K562 (cell line): ENCODE measurements around the gene FBXL13. TPM values are rescaled to one million over a fixed set of nuclear protein-coding genes. Genes with fewer than 3 reads are reported as not detected.

ENCODE experiments used
- ARNT ChIP-seq, 2 experiments: fragments of 450-650 bp; IDR thresholded peaks; 2 replicates each; pipeline ENCODE4 v1.6.1; 2016; ENCODE audit warnings: mild to moderate bottlenecking in 1 of 2
- BCL6 ChIP-seq: fragments of 250-450 bp; sonication (Bioruptor Pico); IDR thresholded peaks from 2 replicates; pipeline ENCODE4 v1.4.0; 2020
- FOXK1 ChIP-seq: sonication (generic); formaldehyde crosslinking; IDR thresholded peaks from 2 replicates; pipeline ENCODE4 v1.8.0; 2022; ENCODE audit warnings: missing genetic modification reagents, mild to moderate bottlenecking, borderline replicate concordance
- PPARD ChIP-seq: fragments of 250-450 bp; sonication (Bioruptor Pico); IDR thresholded peaks from 2 replicates; pipeline ENCODE4 v1.8.0; 2022; ENCODE audit warnings: inconsistent platforms, mild to moderate bottlenecking, moderate library complexity
- PRDM10 ChIP-seq: fragments of 450-650 bp; IDR thresholded peaks from 2 replicates; pipeline ENCODE4 v1.6.1; 2018; ENCODE audit not compliant: partially characterized antibody
- RB1 ChIP-seq: fragments of 450-650 bp; IDR thresholded peaks from 2 replicates; pipeline ENCODE4 v1.6.1; 2017; ENCODE audit warnings: low read depth, mild to moderate bottlenecking
- RREB1 ChIP-seq: fragments of 250-450 bp; sonication (Bioruptor Pico); IDR thresholded peaks from 2 replicates; pipeline ENCODE4 v1.4.0; 2020
- RUNX1 ChIP-seq: sonication (generic); IDR thresholded peaks from 2 replicates; pipeline ENCODE4 v1.6.1; 2016; ENCODE audit warnings: antibody characterized with exemption, low read depth
- SPI1 ChIP-seq: IDR thresholded peaks from 2 replicates; pipeline ENCODE4 v1.6.1; 2011; ENCODE audit warnings: low read depth, low read length, control low read depth, borderline replicate concordance
- TAL1 ChIP-seq: fragments of 450-650 bp; IDR thresholded peaks from 2 replicates; pipeline ENCODE4 v1.6.1; 2016; ENCODE audit warnings: mild to moderate bottlenecking
- TBP ChIP-seq: optimal IDR thresholded peaks from 2 replicates; pipeline ENCODE3; 2011; ENCODE audit warnings: low read depth, low read length, improper control_type of control experiment
- polyA plus RNA-seq, 8 experiments: library from polyadenylated mRNA; depleted of rRNA in 4 of 8; stranded (reverse) in 5 of 8; unstranded in 3 of 8; fragments of >200 nt; fragmentation: Nextera tagmentation in 2 of 8; fragmentation: Illumina TruSeq in 1 of 8; extraction: Ambion mirVana in 2 of 8; extraction: Trizol in 1 of 8; gene quantifications; 2 replicates each; pipeline versions ENCODE4 v1.2.1 to v1.2.3, GENCODE V29; 2011 to 2014; ENCODE audit warnings: inconsistent platforms in 1 of 8, missing spikeins in 1 of 8
- total RNA-seq, 7 experiments: library from RNA; depleted of rRNA in 6 of 7; stranded (reverse); fragments of >200 nt in 6 of 7; fragmentation: Illumina TruSeq in 2 of 7; extraction: Trizol in 2 of 7; gene quantifications; 2 replicates each; pipeline versions ENCODE4 v1.2.1 to v1.2.3, GENCODE V29; 2011 to 2021; ENCODE audit warnings: low replicate concordance in 1 of 7
- TF ChIP-seq, protein P1 (sequence below): fragments of 150-350 bp; IDR thresholded peaks from 2 replicates; pipeline ENCODE4 v1.6.1; 2014; ENCODE audit warnings: low read depth, mild to moderate bottlenecking, low read length, borderline replicate concordance
- TF ChIP-seq, protein P2 (sequence below): fragments of 450-650 bp; IDR thresholded peaks from 2 replicates; pipeline ENCODE4 v1.6.1; 2016; ENCODE audit warnings: antibody characterized with exemption

Gene FBXL13
- total and polyA plus RNA-seq, 9 of the 15 experiments (the other 6 are each of a cell fraction or from before 2014, with no cell fraction given): 16.3 to 55.0 (median 25.4) TPM

DNA sequence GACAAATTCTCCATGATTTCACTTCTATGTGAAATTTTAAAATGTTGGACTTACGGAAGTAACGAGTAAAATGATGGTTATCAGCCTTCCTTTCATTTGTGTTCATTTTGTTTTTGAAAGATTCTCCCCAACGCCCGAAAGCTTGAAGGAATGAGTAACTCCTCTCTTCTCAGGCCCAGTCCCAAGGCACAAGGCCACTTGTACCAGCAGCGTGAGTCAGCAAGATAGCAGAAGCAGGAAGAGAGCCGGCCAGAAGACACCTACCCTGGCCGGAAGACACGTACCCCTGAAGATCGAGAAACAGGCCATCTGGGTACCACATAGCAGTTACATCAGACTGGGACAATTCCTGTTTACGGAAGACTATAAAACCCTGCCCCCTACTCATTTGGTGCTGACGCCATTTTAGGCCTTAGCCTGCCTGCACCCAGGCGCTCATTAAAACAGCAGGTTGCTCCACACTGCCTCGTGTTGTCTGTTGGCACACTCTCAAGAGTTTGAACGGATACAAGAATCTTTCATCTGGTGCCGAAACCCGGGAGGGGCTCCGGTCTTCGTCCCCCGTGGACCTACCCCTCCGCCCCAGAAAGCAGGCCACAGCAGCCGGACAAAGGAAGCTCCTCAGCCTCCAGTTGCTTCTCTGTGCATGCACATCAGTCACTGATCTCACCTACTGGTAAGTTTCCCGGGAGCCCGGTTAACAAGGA lies 101.3 kb downstream of the FBXL13 start (continued):
- TF ChIP-seq RREB1 (CRISPR knock-in tag) (peak; percentile 96), FOXK1 (CRISPR knock-in tag) (peak; percentile 90), RB1 (no peak), PRDM10 (peak; percentile 10), RUNX1 (no peak), TBP (peak; percentile 78), SPI1 (peak; percentile 44), TAL1 (peak; percentile 31; the same call in 1 of the 2 replicates), BCL6 (no peak; the same call in 1 of the 2 replicates), ARNT (IDR thresholded peaks at IDR 0.05) (peak in 1 of 2 experiments; percentile 95; a peak in 2 of 4 replicates), PPARD (CRISPR knock-in tag) (no peak)
- TF ChIP-seq, protein P1, sequence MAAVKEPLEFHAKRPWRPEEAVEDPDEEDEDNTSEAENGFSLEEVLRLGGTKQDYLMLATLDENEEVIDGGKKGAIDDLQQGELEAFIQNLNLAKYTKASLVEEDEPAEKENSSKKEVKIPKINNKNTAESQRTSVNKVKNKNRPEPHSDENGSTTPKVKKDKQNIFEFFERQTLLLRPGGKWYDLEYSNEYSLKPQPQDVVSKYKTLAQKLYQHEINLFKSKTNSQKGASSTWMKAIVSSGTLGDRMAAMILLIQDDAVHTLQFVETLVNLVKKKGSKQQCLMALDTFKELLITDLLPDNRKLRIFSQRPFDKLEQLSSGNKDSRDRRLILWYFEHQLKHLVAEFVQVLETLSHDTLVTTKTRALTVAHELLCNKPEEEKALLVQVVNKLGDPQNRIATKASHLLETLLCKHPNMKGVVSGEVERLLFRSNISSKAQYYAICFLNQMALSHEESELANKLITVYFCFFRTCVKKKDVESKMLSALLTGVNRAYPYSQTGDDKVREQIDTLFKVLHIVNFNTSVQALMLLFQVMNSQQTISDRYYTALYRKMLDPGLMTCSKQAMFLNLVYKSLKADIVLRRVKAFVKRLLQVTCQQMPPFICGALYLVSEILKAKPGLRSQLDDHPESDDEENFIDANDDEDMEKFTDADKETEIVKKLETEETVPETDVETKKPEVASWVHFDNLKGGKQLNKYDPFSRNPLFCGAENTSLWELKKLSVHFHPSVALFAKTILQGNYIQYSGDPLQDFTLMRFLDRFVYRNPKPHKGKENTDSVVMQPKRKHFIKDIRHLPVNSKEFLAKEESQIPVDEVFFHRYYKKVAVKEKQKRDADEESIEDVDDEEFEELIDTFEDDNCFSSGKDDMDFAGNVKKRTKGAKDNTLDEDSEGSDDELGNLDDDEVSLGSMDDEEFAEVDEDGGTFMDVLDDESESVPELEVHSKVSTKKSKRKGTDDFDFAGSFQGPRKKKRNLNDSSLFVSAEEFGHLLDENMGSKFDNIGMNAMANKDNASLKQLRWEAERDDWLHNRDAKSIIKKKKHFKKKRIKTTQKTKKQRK: no peak
- TF ChIP-seq, protein P2, sequence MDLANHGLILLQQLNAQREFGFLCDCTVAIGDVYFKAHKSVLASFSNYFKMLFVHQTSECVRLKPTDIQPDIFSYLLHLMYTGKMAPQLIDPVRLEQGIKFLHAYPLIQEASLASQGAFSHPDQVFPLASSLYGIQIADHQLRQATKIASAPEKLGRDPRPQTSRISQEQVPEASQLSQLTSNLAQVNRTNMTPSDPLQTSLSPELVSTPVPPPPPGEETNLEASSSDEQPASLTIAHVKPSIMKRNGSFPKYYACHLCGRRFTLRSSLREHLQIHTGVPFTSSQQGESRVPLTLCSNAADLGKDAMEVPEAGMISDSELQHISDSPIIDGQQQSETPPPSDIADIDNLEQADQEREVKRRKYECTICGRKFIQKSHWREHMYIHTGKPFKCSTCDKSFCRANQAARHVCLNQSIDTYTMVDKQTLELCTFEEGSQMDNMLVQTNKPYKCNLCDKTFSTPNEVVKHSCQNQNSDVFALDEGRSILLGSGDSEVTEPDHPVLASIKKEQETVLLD: no peak
